Inflammatory macrophage (primary cell): ENCODE results near the gene HLX.
A peak's percentile ranks its signal among the peaks of the same experiment; 100 is the strongest.

Source experiments
- DNase-seq, 2 donors: peaks; one replicate each; pipeline ENCODE4 v3.0.0-alpha.2; 2020 to 2022

The HLX gene

DNA sequence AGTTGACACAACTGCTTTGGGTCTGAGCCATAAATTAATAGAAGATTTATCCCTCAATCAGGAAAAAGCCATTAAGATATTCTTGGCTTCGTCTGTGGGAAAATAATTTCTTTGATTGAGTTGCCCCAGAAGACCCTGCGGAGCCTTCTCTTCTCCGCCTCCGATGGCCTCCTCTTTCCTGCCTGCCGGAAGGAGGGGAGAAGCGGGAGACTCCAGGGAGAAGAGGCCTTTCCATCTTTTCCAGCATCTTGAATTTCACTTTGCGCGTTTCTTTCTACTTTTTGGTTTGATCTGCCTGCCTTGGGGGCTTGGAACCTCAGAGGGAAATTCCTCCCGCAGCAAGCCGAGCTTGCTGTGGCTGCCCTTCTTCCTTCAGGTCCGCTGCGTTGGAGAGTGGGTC is 16.8 kb downstream of the HLX start:
- DNase-seq, result no peak

DNA sequence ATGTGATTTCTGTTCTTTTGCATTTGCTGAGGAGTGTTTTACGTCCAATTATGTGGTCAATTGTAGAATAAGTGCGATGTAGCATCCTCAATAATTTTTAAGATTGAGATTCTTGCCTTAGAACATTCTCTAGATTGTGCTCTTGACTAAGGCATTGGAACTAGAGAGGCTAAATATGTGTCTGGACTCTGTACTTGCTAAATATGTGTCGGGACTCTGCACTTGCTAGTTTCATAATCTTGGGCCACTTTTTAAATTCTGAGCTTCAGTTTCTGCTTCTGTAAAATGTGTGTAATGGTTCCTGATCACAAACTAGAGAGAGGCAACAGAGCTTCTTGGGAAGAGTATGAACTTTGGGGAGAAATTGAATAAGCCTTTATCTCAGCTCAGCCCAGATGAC is 21.6 kb downstream of the HLX start:
- no peak for DNase-seq

DNA sequence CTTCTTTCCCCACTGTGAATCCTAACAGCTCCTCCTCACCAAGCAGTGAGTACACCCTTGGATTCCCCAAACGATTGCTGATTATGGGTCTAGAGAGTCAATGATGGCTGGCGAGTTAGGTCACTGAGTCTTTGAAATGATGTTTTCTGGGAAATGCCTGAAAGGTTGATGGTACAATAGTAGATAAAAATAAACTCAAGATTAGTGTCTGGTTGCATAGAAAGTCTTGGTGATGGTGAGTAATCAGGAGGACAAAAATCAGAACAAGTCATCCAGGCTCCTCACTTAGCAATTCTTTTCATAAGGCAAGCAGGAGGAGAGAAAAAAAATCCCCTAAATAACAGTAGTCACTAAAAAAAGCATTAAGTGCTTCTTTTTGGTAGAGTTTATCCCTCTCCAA is 22.6 kb downstream of the HLX start:
- DNase-seq, result no peak

DNA sequence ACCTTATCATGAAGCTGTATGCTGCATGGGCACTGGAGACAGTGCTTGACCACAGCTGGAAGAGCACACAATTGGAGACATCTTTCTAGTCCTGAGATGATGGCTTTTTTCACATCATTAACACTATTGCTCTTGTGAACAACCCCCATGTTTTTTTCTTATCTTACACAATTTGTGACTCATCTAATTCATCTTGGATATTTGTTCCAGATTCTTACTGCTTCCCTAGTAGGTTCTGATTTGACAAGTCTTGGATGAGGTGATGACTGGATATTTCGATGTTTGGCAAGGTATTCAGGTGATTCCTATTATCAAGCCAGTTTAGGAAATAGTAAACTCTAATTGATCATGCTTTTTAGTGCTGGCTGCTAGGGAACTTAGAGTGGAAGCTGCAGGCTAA is 23.7 kb downstream of the HLX start:
- no peak for DNase-seq

DNA sequence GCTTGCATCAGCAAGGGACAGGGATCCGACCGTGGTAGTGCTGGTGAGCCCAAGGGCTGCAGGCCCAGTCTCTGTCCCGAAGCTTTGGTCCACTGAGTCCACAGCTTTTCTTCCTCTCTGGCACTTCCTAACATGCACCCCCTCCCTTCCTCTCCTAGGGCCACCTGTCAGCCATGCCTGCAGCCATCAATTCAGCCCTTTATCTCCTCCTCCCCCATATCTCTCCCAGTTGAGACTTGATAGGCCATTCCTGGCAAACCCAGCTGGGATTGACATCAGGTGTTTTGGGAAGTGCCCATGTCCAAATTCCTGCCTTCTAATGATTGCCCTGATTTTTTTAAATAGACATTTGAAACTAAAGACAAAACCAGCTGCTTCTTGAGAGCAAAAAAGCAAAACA is 25.6 kb downstream of the HLX start:
- no peak for DNase-seq

DNA sequence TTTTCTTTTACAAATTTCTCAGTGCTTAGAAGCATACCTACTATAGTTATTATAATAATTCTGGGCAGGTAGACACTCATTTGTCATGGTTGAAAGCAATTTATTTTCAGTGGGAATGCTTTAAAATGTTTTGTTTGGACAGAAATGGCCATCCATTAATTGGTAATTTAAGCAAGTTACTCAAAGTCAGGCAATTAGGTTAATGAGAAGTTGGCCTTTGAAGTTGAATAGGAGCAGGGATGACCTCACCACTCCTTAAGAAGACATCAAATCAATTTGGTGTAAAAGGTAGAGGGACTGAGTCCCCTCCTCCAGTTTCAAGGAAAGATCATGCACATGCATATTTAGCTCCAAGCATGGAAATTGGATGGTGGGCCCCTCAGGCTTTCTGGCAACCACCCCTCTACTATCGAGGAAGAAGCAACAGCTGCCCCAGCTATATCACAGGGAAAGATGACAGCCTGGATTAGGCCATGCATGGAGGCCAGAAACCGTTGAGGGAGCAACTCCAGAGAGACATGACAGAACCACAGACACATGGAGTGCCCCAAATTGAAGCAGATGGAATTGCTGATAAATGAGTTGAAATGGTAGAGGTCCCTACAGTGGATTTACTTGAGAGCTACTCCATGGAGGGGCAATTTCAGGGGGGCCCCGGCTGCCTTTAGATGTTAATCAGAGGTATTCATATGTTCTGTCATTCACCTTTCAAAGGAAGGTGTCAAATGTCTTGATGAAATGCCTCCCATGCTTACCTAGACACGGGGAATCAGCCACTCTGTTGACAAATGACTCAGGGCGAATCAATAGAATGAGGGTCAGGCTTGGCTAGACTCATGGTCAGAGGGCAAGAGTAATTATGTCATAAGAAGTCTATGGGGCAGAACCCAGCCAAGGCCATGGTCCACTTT is 26.7 kb downstream of the HLX start:
- DNase-seq, result no peak

DNA sequence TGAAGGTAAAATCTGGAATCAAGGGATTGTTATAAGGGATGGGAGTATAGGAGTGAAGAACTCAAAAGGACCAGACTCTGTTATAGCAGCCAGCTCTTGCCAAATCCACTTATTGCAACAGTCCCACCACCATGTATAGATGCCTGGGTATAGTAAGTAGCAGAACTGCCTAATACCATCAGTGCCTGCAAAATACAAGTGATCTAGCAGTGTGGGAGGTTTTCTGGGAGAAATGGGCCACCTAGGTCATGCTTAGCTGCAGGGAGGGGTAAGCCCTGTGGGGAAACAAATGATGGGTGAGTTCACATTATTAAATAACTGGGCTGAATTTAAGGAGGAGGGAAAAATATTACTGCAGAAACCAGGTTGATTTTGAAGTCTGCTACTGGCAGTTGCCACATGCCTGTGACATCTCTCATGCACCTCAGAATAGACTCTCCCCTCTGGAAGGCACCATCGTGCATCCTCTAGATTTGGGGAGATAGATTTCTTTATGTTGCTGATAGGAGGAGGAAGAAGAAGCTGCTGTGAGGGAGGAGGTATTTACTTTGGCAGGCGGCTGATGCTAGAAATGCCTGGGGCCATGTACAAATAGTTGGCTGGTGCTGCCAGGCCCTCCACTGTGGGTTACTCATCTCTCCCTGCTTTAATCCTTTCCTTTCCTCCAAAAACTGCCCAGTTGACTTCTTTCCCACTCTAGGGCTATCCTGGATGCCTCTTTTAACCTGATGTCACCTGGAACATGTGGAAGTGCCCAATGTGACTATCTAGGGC is 27.5 kb downstream of the HLX start:
- DNase-seq, result peak; percentile 40 to 43

DNA sequence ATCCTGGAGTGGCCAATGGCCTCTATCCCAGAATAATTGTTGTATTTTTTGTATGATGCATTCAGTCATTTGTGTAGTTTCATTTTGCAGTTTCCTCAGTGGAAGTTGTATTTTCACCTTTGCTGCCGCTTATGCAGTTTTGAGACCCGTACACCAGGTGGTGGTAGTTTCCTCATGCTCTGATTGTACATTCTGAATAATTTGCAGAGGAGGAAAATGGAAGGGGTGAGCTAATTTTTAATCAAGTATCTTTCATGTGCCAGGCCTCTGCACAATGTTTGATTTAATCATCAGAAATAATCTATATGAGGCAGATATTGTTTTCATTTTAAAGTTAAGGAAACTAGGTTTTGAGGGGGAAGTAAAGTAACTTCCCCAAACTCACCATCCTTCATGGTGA is 29.5 kb downstream of the HLX start:
- DNase-seq, result no peak

DNA sequence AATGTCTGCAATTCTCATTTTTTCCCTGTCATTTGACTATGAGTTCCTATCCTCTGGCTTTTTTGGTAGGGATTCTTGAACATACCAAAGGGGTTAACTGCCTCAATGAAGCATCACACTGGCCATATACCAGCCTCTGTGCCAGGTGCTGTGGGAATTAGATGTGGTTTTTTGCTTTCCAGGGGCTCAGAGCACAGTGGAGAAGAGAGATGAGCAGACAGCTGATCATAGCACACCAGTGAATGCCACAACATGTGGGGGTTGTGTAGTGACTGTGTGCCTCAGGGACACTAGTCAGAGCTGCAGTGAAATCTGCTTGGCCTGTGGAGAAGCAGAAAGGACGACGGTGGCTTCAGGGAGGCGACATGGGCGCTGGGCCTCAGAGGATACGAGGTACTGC is 30.8 kb downstream of the HLX start:
- no peak for DNase-seq

DNA sequence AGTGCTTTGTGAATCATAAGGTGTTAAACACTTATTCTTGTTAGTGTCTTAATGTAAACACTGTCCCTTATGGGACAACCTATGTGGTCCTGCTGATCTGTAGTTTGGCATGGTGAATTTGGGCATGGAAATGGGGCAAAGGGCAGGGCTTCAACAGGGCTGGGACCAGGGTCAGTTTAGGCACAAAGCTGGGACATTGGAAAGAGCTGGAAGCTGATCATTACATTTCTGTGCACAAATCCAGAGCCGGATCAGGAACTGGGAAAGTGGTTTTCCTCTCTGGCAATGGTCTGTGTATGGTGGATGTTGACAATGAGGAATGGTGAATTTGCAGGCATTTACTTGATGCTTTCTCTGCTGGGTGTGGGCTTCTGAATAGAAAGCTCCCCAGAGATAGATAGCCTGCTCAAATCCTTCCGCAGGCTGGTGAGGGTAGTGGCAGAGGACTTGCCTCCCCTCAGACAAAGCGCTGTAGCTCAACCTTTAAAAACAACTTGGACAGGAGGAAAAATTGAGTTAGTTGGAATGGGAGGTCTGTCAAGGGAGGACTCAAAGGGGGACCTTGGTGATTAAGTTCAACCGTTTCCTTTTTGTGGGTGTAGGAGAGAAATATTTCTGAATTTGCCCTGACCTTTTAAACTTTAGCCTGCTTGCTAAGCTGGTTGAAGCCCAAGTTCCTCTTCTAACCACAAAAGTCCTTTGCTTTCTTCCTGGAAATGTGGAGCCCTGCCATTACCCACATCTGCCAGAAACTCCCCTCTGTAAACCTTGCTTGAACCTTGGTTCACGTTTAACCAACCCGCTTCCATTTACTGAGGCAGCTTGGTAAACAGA is 35.3 kb downstream of the HLX start:
- peak; percentile 71 to 81 for DNase-seq

DNA sequence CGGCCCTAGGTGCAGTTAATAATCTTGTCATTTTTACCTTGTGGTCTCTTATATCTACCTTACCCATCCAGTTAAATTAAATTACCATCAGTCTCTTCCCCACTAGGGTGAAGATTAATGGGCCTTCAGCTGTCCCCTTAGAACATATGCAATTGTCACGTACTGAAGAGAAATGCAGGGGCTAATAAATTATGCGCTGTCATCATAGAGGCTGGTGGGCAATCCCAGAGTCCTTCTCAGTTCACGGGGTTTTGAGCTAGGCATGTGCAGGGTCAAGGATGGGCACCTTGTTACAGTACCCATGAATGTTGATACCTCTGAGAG is 35.8 kb downstream of the HLX start:
- DNase-seq, result no peak

DNA sequence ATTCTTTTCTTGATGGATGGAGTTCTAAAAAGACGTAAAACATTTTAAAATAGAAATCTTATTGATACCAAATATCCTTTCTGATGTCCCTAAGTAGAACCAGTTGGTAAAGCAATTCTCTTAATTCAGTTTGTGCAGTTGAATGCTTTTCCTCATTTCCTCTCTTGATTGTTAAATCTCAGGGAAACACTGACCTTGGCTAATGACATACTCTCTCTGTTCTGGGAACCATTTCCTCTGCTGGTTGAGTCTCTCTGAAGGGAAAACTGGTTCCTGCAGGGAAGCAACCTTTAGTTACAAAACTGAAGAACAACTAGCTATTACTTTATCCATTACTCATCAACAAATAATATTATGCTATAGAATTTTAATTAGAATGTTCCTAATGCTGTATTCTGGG is 36.7 kb downstream of the HLX start:
- no peak for DNase-seq

DNA sequence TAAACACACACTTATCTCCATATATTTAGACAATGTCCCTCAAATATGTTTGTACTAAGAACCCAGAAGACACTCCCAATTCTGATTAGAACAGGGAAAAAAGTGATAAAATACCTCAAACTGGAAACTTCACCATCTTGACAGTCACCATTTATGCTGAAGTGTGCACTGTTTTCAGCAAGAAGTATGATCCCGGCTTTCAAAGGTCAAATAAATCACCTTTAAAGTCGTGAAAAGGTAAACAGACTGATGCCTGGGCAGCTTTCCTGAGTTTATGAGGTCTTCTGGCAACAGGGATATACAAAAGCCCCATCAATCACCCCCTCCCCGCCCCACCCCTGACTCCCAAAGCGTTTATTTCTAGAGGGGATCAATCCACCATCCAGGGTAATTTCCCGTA is 37.9 kb downstream of the HLX start:
- DNase-seq, result no peak

DNA sequence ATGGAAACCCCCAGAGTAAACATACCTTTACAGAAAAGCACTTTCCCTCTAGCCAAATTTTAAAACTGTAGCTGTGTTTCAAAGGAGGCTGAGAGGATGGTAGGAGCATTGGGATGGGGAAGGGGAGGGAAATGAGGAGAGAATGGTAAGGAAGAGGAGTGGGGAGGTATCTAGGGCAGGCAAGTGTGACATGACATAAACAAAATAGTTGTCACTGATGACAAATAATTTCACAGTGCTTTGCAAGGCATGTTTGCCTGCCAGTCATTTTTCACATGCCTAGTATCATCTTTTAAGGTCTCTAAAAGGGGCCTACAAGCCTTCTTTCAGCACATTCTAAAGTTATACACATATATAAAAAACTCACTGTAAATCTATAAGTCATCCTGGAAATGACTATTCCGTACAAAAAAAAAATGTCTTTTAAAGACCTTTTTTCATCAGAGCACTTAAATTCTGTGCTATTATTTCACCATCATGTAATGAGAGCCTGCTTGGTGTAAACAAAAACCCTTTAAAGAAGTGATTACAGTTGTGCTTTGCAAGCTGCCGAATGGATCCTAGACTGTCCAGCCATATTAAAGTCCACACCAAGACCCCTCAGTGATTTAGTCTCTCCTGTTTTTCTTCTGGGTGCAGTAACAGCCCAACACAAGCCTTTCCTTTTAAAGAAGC is 38.4 kb downstream of the HLX start:
- no peak for DNase-seq

DNA sequence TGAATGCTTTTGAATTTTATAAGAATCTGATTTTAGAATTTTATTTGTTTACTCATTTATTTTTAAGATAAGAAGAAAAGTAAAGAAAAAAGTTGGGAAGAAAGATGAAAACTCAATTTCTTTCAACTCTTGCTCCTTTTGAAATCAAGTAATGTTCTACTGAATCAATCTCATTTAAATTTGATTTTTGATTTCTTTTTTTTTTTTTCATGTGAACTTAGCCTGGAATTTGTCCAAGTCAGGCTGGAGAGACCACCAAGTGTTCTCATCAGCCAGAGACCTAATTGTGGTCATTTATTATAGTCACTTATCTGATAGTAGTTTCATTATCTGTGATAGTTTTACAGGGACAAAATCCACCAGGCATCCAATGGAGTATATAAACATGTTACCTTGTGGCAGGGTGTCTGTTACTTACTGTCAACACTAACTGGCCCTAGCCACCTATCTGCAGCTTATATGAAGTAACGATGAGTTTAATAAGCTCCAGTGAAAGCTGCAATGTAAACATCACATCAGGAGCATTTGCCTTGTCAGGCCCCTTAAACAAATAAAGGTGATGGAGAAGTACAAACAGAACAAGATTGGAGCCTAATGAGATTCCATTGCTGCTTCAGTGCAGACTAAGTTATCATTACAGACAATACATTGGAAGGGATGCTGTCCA is 39.2 kb downstream of the HLX start:
- no peak for DNase-seq

DNA sequence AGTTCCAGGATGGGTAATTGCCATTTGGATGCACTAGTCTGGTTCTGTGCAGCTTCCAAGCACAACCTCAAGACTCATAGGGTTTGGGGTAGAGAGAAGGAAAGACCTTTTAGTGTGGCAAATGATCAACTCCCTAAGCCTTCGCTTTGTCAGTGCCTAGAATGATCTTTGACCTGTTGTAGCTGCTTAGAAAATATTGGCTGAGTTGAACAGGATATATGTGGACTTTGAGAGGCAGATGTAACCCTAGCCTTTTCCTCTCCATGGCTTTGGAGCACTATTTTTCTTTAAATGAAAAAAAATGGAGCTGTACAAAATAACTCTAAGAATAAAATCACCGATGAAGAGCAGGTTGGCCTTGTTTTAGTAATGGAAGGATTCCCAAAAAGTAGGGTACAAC is 41.7 kb downstream of the HLX start:
- no peak for DNase-seq

DNA sequence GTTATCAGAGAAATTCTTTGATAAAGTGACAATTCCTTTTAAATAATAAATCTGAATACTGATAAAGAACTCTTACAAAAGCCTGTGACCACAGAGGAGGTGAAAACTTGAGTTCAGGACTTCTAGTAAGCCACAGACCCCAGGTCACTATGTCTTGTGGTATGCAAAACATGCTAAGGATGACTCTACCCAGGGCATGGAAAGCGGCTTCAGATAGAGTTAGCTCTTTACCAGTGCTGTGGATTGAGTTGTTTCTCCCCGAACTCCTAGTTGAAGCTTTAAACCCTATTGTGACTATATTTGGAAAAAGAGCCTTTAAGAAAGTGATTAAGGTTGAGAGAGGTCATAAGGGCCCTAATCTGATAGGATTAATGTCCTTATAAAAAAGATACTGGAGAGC is 42.3 kb downstream of the HLX start:
- no peak for DNase-seq

DNA sequence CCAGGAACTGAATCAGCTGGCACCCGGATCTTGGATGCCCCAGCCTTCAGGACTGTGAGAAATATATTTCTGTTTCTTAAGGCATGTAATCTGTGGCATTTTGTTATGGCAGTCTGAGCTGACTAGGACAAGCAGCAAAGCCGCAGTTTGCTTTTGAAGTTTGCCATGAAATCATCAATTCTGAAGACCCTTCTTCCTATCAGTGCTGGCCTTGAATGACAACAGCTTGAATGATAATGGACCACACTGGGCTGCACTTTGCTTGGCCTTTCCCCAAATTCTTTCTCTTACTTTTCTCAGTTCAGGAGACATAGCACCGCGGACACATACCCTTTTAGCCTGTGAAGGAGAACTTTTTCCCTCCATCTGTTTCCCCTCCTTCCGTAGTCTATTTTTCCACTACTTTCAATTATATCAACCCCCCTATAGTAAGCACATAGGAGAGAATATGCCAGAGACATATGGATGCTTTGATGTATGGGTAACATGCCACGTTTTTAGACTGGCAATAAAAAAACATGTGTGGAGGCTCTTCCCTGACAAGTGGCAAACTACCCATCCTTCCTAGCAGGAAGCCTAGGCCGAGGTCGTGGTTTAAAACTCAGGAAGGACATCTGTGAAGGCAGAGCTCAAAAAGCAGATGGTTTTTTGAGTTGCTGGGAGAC is 42.9 kb downstream of the HLX start:
- no peak for DNase-seq

DNA sequence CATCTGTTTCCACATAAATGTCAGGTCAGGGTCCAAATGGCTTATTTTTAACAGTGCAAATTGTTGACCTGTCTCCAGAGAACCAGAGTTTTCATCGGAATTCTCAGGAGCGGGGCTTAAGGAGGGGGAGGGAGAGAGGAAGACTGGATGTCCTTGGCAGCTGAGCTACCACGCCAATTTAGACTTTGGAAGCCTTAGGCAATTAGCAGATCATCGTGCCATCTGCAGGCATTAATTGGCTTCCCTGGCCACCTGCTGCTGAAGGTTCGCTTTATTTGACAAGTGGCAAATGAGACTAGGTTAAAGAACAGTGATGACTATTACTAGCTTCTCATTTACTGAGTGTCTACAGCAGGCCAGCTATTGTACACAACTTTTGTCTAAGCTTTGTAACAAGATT is 43.7 kb downstream of the HLX start:
- DNase-seq, result no peak

DNA sequence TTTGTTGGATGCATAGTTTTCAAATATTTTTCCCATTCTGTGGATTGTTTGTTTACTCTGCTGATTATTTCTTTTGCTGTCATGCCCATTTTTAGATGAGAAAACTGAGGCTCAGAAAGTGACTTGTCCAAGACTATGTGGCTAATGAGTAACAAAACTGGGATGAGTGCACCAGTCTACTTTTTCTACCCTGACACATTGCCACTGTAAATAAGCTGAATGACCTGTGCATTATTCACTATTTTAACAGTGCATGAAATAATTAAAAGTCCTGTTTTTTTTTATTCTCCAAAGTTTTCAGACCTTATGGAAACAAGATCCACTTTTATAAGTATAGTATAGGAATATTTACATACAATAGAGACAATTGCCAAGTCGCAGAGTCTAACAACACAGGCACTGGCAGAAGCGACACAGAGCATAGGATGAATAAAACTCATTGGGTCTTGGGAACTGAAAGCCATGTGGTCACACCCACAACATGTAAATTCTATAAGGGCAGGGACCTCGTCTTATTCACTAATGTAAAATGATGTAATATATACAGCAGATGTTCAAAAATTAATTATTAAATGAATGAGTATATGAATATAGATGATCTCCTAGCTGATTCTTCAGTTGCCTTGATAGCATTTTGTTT is 45.2 kb downstream of the HLX start:
- no peak for DNase-seq

DNA sequence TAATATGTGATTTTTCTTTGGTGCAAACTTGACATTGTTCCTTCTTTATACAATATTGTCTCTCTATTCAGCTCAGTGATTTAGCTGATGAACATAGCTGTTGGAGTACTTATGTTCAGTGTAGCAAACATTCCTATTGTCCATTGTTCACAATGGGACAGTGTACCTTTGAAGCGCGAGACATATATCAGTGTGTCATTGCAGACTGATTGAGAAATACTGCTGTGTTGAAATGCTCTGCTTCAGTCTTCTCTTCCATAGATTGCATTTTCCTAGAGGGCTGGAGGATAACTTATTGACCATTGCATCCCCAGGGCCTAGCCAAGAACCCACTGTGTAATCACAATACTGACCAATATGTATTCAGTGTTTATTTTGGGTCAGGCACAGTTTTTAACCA is 46.5 kb downstream of the HLX start:
- peak; percentile 33 to 42 for DNase-seq
